ENCODE data around the gene MTNR1B. TPM values are rescaled to one million over a fixed set of nuclear protein-coding genes. Genes with fewer than 3 reads are reported as not detected.

The MTNR1B gene
- total RNA-seq, 6 donors from 2014 or later: not detected

DNA sequence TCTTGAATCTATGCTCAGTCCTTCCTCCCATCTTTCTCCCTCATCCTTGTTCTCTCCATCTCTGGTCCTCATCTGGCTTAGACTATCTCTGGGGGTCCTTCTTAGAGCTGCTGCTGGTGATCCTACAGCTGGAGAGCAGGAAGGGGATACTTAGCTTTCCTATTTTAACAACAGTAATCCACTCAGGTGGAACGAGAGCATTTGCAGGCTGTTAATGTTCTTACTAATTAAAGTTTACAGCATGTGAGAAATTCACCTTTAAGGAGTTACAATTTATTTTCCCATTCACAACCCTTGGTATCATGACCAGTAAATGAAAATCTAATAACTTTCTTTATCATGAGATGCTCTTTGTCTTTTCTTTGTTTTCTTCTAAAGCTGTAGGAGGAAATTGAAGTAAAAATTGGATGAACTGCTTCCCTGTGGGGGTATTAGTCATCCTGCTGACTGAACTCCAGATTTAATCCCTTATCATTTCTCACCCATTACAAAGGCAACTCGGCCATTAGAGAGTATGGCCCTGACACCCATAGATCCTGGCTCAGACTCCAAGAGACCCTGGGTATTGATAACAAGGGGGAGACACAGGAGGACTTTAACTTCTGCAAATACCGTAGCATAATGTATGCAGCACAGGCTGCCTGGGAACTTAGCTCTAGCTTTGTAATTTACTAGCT is 37.6 kb upstream of the MTNR1B start:
- Histone ChIP-seq H3K27me3 (no peaks in the 10 kb centered on the region), H3K9me3 (no peaks in the 10 kb centered on the region), H3K27ac (no peak overlapping the region), H3K36me3 (no peaks in the 10 kb centered on the region), H3K4me1 (no peaks in the 10 kb centered on the region), H3K4me3 (no peak overlapping the region)
- 48 to 65% methylated on average over 3 of the region's 3 CpGs for WGBS, 2 donors
- ATAC-seq (ENCODE audit: low FRiP score in 2 of 2) (no peak), DNase-seq (no peak)
- no peak for TF ChIP-seq POLR2AphosphoS5 (IDR thresholded peaks at IDR 0.05)

DNA sequence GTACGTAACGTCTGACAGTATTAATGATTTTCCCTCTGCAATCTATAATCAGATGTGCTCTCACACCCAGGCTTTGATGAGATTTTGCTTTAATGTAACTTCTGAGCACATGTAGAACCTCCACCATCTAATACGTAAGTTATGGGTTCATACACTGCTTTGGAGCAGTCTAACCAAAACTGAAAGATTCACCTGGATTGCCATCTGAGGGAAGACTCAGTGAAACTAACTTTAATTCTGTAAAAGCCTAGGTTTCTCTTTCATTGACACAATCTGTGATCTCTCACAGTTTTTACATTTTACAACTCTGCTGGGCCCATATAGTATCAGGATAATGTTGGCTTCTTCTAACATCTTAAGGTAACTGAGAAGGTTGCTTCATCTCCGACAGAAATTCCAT is 30.1 kb upstream of the MTNR1B start:
- no peaks in the 10 kb centered on the region for H3K27me3 ChIP-seq
- no peak overlapping the region for H3K4me3 ChIP-seq
- 82 to 88% methylated on average over 4 of the region's 4 CpGs for WGBS, 2 donors
- no peaks in the 10 kb centered on the region for H3K4me1 ChIP-seq
- no peak overlapping the region for H3K27ac ChIP-seq
- ATAC-seq (ENCODE audit: low FRiP score in 2 of 2) (no peak), DNase-seq (no peak)
- no peak for TF ChIP-seq POLR2A (IDR thresholded peaks at IDR 0.05)
- TF ChIP-seq POLR2AphosphoS5 (IDR thresholded peaks at IDR 0.05): no peak
- TF ChIP-seq, protein P1, sequence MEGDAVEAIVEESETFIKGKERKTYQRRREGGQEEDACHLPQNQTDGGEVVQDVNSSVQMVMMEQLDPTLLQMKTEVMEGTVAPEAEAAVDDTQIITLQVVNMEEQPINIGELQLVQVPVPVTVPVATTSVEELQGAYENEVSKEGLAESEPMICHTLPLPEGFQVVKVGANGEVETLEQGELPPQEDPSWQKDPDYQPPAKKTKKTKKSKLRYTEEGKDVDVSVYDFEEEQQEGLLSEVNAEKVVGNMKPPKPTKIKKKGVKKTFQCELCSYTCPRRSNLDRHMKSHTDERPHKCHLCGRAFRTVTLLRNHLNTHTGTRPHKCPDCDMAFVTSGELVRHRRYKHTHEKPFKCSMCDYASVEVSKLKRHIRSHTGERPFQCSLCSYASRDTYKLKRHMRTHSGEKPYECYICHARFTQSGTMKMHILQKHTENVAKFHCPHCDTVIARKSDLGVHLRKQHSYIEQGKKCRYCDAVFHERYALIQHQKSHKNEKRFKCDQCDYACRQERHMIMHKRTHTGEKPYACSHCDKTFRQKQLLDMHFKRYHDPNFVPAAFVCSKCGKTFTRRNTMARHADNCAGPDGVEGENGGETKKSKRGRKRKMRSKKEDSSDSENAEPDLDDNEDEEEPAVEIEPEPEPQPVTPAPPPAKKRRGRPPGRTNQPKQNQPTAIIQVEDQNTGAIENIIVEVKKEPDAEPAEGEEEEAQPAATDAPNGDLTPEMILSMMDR (IDR thresholded peaks at IDR 0.05): no peak
- no peak for TF ChIP-seq EP300 (IDR thresholded peaks at IDR 0.05)
- no peaks in the 10 kb centered on the region for H3K36me3 ChIP-seq
- H3K9me3 ChIP-seq: no peaks in the 10 kb centered on the region

DNA sequence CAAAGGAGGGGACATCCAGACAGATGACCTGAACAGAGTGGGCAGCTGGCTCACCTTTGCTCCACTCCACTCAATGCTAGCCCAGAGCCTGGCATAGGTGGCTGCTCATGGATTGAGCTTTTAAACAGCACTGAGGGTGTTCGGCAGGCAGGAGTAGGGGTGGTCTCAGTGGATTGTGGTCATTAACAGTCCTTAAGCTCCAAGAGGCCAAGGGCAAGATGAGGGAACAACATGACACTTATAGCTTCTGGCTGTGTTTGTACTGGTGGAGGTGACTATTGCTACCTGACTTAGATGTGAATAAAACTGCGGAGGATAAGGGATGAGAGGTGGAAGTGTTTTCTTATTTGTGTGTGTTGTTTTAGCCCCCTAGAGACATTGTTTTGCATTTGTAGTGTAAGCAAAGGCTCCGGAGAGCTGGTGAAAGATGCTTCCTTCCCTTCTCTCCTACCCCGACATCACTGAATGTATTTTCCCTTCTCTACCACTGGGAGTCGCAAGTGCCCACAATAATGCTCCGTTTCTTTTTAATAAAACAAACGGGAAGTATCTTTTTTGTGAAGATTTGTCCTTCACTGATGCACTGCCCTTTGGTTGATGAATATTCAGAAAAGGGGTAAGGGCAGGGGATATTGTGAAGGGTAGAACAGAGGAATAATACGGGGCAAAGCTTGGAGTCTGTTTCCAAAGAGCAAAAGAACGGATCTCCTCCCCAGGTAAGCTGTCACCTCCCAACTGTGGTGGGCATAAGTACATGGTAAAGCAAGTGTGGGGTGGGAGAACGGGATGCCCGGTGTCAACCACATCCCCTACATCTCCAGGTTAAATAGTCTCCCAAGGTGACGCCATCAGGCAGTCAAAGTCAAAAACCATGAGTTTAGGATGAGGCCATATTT is 27.5 kb upstream of the MTNR1B start:
- no peak overlapping the region for H3K4me3 ChIP-seq
- no peaks in the 10 kb centered on the region for H3K4me1 ChIP-seq
- H3K27me3 ChIP-seq: no peaks in the 10 kb centered on the region
- H3K27ac ChIP-seq: no peak overlapping the region
- no peaks in the 10 kb centered on the region for H3K36me3 ChIP-seq
- TF ChIP-seq EP300 (IDR thresholded peaks at IDR 0.05): no peak
- TF ChIP-seq POLR2A (IDR thresholded peaks at IDR 0.05): no peak
- TF ChIP-seq, protein P1 (IDR thresholded peaks at IDR 0.05): peak; percentile 13 to 58 (median 44)
- DNase-seq: no peak
- no peaks in the 10 kb centered on the region for H3K9me3 ChIP-seq
- peak in 1 of 2 donors; percentile 64 for ATAC-seq (ENCODE audit: low FRiP score in 2 of 2)
- 34 to 35% methylated on average over 12 of the region's 12 CpGs for WGBS, 2 donors

DNA sequence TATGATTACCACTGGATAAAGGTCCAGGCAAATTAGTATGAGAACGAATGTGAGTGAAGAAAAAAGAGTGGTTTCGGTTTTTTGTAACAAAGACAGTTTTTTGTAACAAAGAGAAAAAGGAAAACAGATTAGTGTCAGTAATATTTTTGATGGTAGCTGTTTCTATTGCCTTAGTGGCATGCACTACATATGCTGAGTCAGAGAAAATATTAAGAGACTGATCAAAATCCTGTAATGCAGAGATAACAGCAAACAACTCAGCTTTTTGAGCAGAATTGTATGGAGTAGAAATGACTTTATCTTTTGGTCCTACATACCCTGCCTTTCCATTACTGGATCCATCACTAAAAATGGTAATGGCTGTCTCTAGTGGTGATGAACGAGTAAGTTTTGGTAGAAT is 22.7 kb upstream of the MTNR1B start:
- Histone ChIP-seq H3K36me3 (no peaks in the 10 kb centered on the region), H3K4me3 (no peak overlapping the region), H3K27ac (no peak overlapping the region), H3K9me3 (peaks cover 0 to 7% (median 0%) of the 10 kb centered on the region in 4 donors), H3K4me1 (no peaks in the 10 kb centered on the region), H3K27me3 (no peaks in the 10 kb centered on the region)
- DNase-seq (no peak), ATAC-seq (ENCODE audit: low FRiP score in 2 of 2) (no peak)
- 67 to 75% methylated on average over 3 of the region's 3 CpGs for WGBS, 2 donors
- TF ChIP-seq, protein P1 (IDR thresholded peaks at IDR 0.05): no peak
- TF ChIP-seq EP300 (IDR thresholded peaks at IDR 0.05): no peak
- TF ChIP-seq POLR2A (IDR thresholded peaks at IDR 0.05): no peak
- no peak for TF ChIP-seq POLR2AphosphoS5 (IDR thresholded peaks at IDR 0.05)

DNA sequence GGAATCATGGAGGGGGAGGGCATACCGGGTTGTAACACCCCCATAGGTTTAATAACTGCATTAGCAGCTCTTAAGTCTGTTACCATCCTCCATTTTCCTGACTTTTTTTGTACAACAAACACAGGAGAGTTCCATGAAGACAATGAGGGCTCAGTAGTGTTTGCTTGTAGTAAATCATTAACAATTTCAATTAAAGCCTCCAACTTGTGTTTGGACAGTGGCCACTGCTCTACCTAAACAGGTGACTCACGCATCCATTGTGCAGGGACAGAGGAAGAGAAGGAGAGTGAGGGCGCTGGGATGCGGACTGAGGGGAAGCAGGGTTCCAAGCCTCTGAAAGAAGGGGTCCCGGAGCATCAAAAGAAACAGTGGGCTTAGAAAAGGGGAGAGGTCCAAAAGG is 21.3 kb upstream of the MTNR1B start:
- Histone ChIP-seq H3K27ac (no peak overlapping the region), H3K4me3 (no peak overlapping the region), H3K36me3 (no peaks in the 10 kb centered on the region), H3K4me1 (no peaks in the 10 kb centered on the region), H3K27me3 (no peaks in the 10 kb centered on the region), H3K9me3 (peaks cover 0 to 7% (median 0%) of the 10 kb centered on the region in 4 donors)
- DNase-seq: no peak
- no peak for TF ChIP-seq POLR2A (IDR thresholded peaks at IDR 0.05)
- no peak for TF ChIP-seq EP300 (IDR thresholded peaks at IDR 0.05)
- TF ChIP-seq, protein P1 (IDR thresholded peaks at IDR 0.05): no peak
- TF ChIP-seq POLR2AphosphoS5 (IDR thresholded peaks at IDR 0.05): no peak
- WGBS, 2 donors: 67 to 80% methylated on average over 5 of the region's 5 CpGs
- ATAC-seq (ENCODE audit: low FRiP score in 2 of 2): no peak

Measured in upper lobe of left lung (tissue), 6 donors.